ENCODE results near the gene GAS6. TPM values are rescaled to one million over a fixed set of nuclear protein-coding genes. Genes with fewer than 3 reads are reported as not detected.

Gene GAS6
- total and polyA plus RNA-seq, 2 donors (not counting 1 experiment from before 2014, with no cell fraction given): 0.25 to 0.78 TPM

GRCh38 chr13:113876346-113877148, 12.7 kb upstream of the GAS6 start:
- Histone ChIP-seq H3K4me3 (ENCODE audit: control extremely low read depth in 1 of 5, extremely low read depth in 1 of 5, insufficient read depth in 1 of 5, low read depth in 2 of 5, low read length in 4 of 5) (no peak overlapping the region), H3K79me2 (ENCODE audit: control insufficient read depth, insufficient read depth, low read length) (no peaks in the 10 kb centered on the region), H2AFZ (ENCODE audit: insufficient read depth, low read depth, low read length, poor library complexity, severe bottlenecking) (no peak overlapping the region), H3K27ac (ENCODE audit: low read length in 2 of 2) (no peak overlapping the region), H3K9me3 (ENCODE audit: control extremely low read depth in 1 of 3, control insufficient read depth in 2 of 3, insufficient read depth in 1 of 3, low read length in 2 of 3) (peaks cover 0 to 31% (median 0%) of the 10 kb centered on the region in 3 donors), H3K36me3 (replicated peaks in 1 of 2; ENCODE audit: control extremely low read depth in 1 of 2, control insufficient read depth in 1 of 2, extremely low read depth in 1 of 2, insufficient read depth in 2 of 2, low read length in 1 of 2) (no peaks in the 10 kb centered on the region), H3K9ac (ENCODE audit: low read length) (no peak overlapping the region), H3K4me1 (ENCODE audit: control insufficient read depth in 2 of 2, insufficient read depth in 2 of 2, low read length in 2 of 2) (no peaks in the 10 kb centered on the region), H3K27me3 (replicated peaks in 1 of 4; ENCODE audit: control extremely low read depth in 1 of 4, control insufficient read depth in 3 of 4, insufficient read depth in 4 of 4, low read length in 3 of 4) (peaks cover 0 to 14% (median 4%) of the 10 kb centered on the region in 4 experiments), H3K4me2 (replicated peaks; ENCODE audit: low read depth, low read length, poor library complexity, severe bottlenecking) (no peak overlapping the region), H4K20me1 (ENCODE audit: control insufficient read depth, insufficient read depth, low read length, poor library complexity, severe bottlenecking) (no peaks in the 10 kb centered on the region)
- 77% methylated on average over 14 of the region's 18 CpGs for WGBS (ENCODE audit: insufficient coverage)
- Mint-ChIP-seq H3K27me3 (peaks cover 40% of the 10 kb centered on the region), H3K9me3 (ENCODE audit: insufficient read depth) (no peaks in the 10 kb centered on the region), H3K4me1 (peaks cover 4% of the 10 kb centered on the region), H3K4me3 (no peak overlapping the region), H3K27ac (no peak overlapping the region)
- ATAC-seq (ENCODE audit: low read depth): no peak
- no peak for TF ChIP-seq EZH2 (IDR thresholded peaks at IDR 0.05; ENCODE audit: borderline replicate concordance, insufficient read depth, low read depth, low read length, poor library complexity, severe bottlenecking)
- TF ChIP-seq CTCF (IDR thresholded peaks at IDR 0.05): no peak
- intact Hi-C loops (cut with micrococcal nuclease): no loop called here
- ChIA-PET POLR2A (no interaction called here), CTCF (no interaction called here)
- no peak for DNase-seq

GRCh38 chr13:113875837-113876281, 12.0 kb upstream of the GAS6 start:
- intact Hi-C loops (cut with micrococcal nuclease): no loop called here
- peak; percentile 21 for ATAC-seq (ENCODE audit: low read depth)
- Histone ChIP-seq H3K4me3 (ENCODE audit: control extremely low read depth in 1 of 5, extremely low read depth in 1 of 5, insufficient read depth in 1 of 5, low read depth in 2 of 5, low read length in 4 of 5) (no peak overlapping the region), H3K9me3 (ENCODE audit: control extremely low read depth in 1 of 3, control insufficient read depth in 2 of 3, insufficient read depth in 1 of 3, low read length in 2 of 3) (peaks cover 0 to 31% (median 0%) of the 10 kb centered on the region in 3 donors), H4K20me1 (ENCODE audit: control insufficient read depth, insufficient read depth, low read length, poor library complexity, severe bottlenecking) (no peaks in the 10 kb centered on the region), H2AFZ (ENCODE audit: insufficient read depth, low read depth, low read length, poor library complexity, severe bottlenecking) (no peak overlapping the region), H3K9ac (ENCODE audit: low read length) (no peak overlapping the region), H3K79me2 (ENCODE audit: control insufficient read depth, insufficient read depth, low read length) (no peaks in the 10 kb centered on the region), H3K4me2 (replicated peaks; ENCODE audit: low read depth, low read length, poor library complexity, severe bottlenecking) (no peak overlapping the region), H3K27ac (ENCODE audit: low read length in 2 of 2) (no peak overlapping the region), H3K27me3 (replicated peaks in 1 of 4; ENCODE audit: control extremely low read depth in 1 of 4, control insufficient read depth in 3 of 4, insufficient read depth in 4 of 4, low read length in 3 of 4) (peaks cover 0 to 15% (median 4%) of the 10 kb centered on the region in 4 experiments), H3K36me3 (replicated peaks in 1 of 2; ENCODE audit: control extremely low read depth in 1 of 2, control insufficient read depth in 1 of 2, extremely low read depth in 1 of 2, insufficient read depth in 2 of 2, low read length in 1 of 2) (no peaks in the 10 kb centered on the region), H3K4me1 (ENCODE audit: control insufficient read depth in 2 of 2, insufficient read depth in 2 of 2, low read length in 2 of 2) (no peaks in the 10 kb centered on the region)
- peaks cover 4% of the 10 kb centered on the region for H3K4me1 Mint-ChIP-seq
- peaks cover 46% of the 10 kb centered on the region for H3K27me3 Mint-ChIP-seq
- DNase-seq: no peak
- WGBS (ENCODE audit: insufficient coverage): 66% methylated on average over 10 of the region's 11 CpGs
- no peaks in the 10 kb centered on the region for H3K9me3 Mint-ChIP-seq (ENCODE audit: insufficient read depth)
- CTCF ChIA-PET: no interaction called here
- TF ChIP-seq EZH2 (IDR thresholded peaks at IDR 0.05; ENCODE audit: borderline replicate concordance, insufficient read depth, low read depth, low read length, poor library complexity, severe bottlenecking): no peak
- no peak for TF ChIP-seq CTCF (IDR thresholded peaks at IDR 0.05)
- POLR2A ChIA-PET: no interaction called here
- no peak overlapping the region for H3K4me3 Mint-ChIP-seq
- H3K27ac Mint-ChIP-seq: no peak overlapping the region
